ENCODE results near the gene CCDC137.
"Not testable (repeated sequence)": the region's sequence is repeated elsewhere in the genome, so short reads cannot be mapped to it uniquely, and the experiment has no call there.

Gene CCDC137

DNA sequence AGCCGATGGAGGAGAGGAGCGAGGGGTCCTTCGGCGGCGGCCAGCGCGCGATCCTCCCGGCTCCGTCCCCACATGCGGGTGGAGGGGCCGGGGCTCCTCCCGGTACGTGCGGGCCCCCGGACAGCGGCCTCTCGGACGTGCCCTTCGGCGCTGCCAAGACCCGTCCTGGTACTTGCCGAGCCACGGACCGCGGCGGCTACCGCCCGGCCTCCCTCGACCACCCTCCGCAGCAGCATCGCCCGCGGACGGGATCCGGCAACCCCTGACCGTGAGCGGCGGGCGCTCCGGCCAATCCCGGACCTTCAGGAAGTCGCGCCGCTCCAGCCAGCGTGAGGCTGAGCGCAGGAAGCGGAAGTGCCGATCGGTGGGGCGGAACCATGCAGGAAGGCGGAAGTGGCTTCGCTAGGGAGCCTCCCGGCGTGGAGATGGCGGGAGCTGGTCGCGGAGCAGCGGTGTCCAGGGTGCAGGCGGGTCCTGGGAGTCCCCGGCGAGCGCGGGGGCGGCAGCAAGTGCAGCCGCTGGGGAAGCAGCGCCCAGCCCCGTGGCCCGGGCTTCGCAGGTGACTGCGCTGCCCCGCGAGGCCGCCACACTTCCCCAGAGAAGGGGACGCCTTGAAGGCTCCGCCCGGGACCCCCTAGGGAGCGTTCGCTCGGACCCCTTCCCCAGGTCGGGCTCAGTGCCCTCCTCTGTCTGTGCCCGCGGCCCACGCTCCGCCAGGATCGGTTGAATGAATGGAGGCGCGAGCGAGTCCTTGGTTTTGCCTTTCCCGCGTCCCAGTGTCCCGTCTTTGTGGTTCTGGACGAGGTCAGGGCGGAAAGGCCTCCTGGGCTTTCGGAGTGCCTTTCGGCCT lies at the start of gene CCDC137, which contains the start of gene OXLD1:
TSS of gene CCDC137 (plus strand) at position 396 of the 850 bp plus-strand sequence. CDS start at position 426, 30 bp downstream.
TSS of gene OXLD1 (minus strand) at position 264 of the 850 bp plus-strand sequence. CDS start at position 236, 28 bp downstream.
- DNase-seq = peak; percentile 94

DNA sequence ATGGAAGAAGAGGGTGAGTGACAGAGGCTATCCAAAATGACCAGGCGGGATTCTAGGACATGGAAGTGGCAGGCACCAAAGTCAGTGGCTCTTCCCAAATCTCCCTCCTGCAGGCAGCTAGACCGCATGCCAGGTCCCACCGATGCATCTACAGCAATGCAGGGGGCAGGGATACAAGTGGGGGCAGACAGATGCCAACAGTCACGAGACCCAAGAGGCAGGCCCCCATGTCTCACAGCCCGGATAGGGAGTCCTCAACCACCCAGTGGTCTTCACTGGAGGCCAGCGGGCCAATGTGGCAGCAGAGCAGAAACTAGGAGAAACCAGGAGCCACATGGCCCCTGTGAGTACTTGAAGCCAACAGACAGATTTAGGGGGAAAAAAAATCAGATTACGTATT lies 49.7 kb upstream of the CCDC137 start:
- DNase-seq = no peak

- not testable (repeated sequence) for DNase-seq
Measured at GRCh38 chr17:81618307-81618706, 48.2 kb upstream of the CCDC137 start.

- no peak for DNase-seq
Measured at GRCh38 chr17:81621494-81622130, 44.9 kb upstream of the CCDC137 start.

- no peak for DNase-seq
Measured at GRCh38 chr17:81630274-81630673, 36.3 kb upstream of the CCDC137 start.

- no peak for DNase-seq
Measured at GRCh38 chr17:81631482-81631881, 35.1 kb upstream of the CCDC137 start.

DNA sequence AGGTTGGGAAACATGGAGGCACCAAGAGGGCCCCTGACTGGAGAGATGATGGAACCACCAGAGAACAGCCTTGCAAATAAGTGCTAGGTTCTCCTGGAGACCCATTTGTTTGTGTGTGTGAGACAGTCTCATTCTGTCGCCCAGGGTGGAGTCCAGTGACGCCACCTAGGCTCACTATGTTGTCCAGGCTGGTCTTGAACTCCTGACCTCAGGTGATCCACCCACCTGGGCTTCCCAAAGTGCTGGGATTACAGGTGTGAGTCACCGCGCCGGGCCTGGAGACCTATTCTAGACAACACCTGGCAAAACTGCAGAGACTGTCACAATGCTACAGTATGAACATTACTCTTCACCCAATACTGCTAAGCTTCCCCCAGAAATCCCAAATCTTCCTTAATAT lies 31.1 kb upstream of the CCDC137 start:
- DNase-seq = no peak

DNA sequence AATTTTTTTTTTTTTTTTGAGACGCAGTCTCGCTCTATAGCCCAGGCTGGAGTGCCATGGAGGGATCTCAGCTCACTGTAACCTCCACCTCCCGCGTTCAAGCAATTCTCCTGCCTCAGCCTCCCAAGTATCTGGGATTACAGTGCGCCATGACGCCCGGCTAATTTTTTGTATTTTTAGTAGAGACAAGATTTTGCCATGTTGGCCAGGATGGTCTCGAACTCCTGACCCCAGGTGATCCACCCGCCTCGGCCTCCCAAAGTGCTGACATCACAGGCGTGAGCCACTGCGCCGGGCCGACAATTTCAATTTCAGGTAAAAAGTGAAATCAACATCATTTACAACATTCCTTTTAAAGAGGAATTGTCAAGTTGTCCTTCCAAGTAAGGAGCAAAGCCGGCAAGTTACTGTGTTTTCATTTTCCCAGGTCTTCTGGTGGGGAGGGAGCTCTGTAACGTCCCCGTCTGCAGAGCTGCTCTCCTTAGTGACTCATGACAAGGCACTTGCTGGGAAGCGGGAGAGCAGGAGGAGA lies 30.5 kb upstream of the CCDC137 start:
- DNase-seq = no peak

GRCh38 chr17:81636505-81637288 lies 29.8 kb upstream of the CCDC137 start, which contains the start of the genes NPLOC4 and TSPAN10:
Gene NPLOC4 (minus strand): TSS chr17:81637112. CDS start chr17:81636930, 182 bp downstream.
Gene TSPAN10 (plus strand): TSS chr17:81637196. CDS start chr17:81642413, 5,217 bp downstream.
- peak; percentile 77 for DNase-seq

DNA sequence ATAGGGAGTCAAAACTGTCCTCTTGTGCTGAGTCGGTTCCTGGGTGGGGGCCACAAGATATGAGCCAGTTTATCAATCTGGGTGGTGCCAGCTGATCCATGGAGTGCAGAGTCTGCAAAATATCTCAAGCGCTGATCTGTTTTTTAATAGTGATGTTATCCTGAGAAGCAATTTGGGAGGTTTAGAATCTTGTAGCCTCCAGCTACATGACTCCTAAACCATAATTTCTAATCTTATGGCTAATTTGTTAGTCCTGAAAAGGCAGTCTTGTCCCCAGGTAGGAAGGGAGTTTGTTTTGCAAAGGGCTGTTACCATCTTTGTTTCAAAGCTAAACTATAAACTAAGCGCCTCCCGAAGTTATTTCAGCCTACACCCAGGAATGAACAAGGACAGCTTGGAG lies 27.9 kb upstream of the CCDC137 start:
- no peak for DNase-seq

DNA sequence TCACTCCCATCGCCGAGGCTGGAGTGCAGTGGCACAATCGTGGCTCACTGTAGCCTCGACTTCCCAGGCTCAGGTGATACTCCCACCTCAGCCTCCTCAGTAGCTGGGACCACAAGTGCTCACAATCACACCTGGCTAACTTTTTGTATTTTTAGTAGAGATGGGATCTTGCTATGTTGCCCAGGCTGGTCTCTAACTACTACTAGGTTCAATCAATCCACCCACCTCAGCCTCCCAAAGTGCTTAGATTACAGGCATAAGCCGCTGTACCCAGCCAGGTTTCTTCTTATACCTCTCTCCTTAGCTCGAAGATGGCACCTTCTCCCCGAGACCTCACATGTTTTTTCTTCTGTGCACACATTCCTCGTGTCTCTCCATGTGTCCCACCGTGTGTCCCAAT lies 26.5 kb upstream of the CCDC137 start:
- DNase-seq = no peak

DNA sequence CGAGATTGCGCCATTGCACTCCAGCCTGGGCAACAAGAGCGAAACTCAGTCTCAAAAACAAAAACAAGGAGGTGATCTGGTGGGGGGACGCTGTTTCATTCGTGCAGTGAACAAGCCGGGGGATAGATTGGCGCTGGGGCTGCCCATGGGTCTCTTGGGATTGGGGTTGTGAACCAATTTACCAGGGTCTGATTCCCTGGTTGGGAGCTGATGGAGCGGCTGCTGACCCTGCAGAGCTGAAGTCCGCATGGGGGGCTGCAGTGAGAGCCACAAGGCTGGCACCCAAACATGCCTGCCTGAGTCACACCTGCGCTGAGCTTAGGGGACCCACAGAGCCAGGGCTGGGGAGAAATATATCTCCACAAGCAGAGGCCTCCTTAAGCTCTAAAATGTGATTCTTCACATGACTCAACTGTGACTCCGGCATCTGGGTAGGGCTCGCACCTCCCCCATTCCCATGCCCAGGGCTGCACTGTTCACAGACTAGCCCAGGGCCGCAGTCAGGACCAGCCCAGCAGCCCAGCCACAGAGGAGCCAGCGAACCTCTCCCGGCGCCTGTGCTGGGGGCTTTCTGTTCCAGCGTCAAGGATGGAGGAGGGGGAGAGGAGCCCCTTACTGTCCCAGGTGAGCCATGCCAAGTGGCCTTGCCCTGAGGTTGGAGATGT lies 24.6 kb upstream of the CCDC137 start:
- DNase-seq = no peak

GRCh38 chr17:81644496-81644895 lies 22.0 kb upstream of the CCDC137 start:
- no peak for DNase-seq

- DNase-seq = no peak
Measured at GRCh38 chr17:81644976-81645952, 21.3 kb upstream of the CCDC137 start.

- no peak for DNase-seq
Measured at GRCh38 chr17:81646869-81647600, 19.5 kb upstream of the CCDC137 start.

- DNase-seq = no peak
Measured at GRCh38 chr17:81647640-81648012, 18.9 kb upstream of the CCDC137 start.

GRCh38 chr17:81648013-81648706 lies 18.4 kb upstream of the CCDC137 start:
- no peak for DNase-seq

GRCh38 chr17:81648707-81649085 lies 17.8 kb upstream of the CCDC137 start:
- DNase-seq = no peak

GRCh38 chr17:81650951-81651350 lies 15.6 kb upstream of the CCDC137 start:
- DNase-seq = no peak

GRCh38 chr17:81651692-81652091 lies 14.8 kb upstream of the CCDC137 start:
- DNase-seq = no peak

All from GDM1 (cell line).